ENCODE measurements around the gene FITM1.

The FITM1 gene

DNA sequence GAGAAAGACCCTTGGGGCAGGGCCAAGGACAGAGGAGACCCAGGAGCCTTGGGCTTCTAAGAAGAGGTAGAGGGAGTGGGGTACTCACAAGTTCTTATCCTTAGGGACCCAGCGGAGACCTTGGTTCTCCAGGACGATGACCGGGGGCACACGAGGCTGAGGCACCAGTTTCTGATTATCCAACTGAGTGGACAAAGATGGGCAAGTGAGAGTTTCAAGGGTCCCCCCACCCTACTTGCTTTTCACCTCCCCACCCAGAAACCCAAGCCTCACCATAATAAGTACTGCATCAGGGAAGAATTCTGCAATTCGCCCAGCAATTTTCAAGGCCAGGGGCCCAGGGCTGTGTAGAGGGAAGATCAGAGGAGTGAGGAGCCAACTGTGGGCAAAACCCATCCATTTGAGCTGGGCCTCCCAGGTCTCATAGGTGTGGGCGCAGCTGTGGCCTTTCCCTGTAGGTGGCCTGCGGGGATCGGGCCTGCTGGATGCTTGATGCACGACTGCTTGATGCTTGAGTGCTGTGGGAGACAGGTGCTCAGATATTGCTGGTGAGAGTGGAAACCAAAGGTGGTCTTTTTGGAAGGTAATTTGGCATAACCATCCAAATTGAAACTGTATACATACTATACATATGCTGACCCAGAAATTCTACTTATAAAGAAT, 8.9 kb downstream of the FITM1 start:
- DNase-seq (ENCODE audit: low spot score) = no peak

DNA sequence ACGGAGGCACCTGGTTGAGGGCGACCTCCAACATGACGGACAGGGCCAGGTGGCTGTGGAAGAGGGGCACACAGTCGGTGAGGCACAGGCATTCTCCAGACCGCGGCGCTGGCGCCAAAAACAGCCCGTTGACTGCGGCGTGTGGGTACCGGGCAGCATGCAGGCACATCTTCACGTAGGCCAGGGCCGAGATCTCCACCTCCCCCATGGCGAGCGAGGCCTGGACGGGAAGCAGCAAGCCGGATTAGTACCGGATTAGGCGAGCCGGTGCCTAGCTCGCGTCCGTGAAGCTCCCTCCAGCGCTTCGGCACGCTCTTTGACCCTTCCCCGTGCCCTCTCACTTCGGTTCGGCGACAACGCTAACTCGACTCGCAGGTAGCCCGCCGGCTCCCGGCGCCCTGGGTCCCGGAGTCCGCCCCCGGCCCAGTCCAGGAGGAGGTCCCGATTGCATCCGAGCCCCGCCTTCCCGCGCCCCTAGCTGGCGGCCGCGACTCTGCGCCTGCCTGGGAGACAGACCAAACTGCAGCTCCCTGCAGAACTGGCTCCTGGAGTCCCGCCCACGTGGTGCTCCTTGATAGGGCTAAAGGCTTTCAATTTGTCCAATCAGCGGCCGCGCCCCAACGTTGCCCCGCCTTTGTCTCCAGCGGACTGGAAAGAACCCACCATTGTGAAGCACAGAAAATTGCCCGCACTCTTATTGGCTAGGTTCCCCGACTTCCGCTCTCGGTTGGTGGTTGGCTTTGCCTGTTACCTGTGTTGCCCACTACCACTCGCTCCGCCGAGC, 10.8 kb downstream of the FITM1 start, which contains the start of gene EMC9:
Gene EMC9 (minus strand): TSS at position 495 of the 784 bp plus-strand sequence. CDS start 287 bp downstream, at position 208.
- peak; percentile 96 for DNase-seq (ENCODE audit: low spot score)

DNA sequence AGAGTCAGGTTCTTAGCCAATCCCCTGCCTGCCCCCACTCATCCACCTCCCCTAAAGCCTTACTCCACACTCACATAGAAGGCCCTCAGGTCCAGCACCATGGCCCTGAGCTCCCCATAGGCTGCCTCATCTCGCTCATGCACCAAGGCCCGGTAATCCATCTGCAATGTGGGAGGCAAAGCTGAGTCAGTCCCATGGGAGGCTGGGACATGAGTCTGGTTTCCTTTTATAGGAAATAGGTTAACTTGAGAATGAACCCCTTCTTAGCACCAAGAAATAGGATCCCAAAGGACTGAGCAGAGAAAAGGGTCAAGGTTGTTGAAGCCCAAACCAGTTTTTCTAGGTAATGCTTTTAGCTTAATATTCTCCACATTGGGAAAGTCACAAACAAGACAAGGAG, 13.1 kb downstream of the FITM1 start:
- DNase-seq (ENCODE audit: low spot score) = no peak

DNA sequence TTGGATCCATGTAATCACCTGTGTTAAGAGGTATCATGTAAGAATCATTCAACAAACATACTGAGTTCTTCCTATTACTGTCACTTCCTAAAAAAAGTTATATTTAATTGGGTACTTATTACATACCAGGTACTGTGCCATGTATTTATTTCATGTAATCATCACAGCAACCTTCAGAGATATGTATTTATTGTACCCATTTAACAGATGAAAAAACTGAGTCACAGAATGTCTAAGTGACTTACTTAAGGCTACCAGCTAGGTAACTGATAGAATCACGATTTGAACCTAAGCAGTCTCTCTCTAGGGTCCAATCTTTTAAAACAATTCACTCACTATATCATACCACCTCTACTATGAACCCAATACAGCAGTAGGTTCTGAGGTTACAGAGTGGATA, 14.0 kb downstream of the FITM1 start:
- no peak for DNase-seq (ENCODE audit: low spot score)

DNA sequence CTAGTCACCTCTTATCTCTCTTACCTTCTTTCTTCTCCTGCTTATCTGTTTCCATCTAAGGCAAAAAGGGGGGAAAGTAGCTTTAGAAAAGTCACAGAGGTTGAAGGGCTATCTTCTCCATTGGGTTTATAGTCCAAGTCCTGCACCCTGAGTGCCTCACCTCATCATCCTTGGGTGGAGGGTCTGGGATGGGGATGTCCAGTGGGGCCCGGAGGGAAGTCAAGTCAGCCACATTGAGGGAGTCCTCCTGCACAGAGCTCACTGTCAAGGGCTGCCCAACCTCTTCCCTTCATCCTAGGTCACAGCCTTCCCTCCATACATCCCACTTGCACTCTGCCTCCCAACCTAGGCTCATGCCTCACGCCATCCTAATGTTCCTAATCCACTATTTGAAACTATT, 14.8 kb downstream of the FITM1 start:
- no peak for DNase-seq (ENCODE audit: low spot score)

DNA sequence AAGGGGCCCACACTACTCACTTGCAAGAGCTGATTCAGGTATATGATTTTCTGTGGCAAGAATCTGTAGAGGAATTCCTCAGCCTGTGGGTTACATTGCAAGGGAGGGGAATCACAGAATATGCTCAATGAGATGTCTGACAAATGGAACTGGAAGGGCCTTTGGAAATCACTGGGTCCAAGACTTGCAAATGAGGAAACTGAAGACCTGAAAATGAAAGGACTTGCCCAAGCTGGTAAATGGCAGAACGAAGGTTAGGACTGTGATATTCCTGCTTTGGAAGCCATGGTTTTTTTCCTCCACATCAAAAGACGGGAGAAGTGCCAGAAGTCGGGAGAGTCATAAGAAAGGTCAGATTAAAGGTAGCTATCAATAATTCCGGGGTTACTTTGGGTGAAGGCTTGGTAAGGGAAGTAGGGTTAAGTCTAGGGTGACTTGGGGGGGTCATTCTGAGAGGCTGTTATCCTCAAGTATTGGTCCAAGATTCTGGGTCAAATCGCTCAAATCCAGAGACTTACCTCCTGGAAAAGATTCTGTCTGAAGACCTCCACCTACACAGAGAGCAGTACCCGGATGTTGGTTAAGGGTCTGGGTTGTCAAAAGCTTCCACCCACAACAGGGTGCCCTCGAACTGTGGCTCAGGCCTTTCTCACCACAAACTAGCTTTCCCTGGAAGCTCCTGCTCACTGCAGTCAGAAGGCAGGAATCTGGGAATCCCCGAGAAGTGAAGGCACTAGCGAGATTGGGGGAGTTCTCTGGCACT, 15.4 kb downstream of the FITM1 start:
- no peak for DNase-seq (ENCODE audit: low spot score)

DNA sequence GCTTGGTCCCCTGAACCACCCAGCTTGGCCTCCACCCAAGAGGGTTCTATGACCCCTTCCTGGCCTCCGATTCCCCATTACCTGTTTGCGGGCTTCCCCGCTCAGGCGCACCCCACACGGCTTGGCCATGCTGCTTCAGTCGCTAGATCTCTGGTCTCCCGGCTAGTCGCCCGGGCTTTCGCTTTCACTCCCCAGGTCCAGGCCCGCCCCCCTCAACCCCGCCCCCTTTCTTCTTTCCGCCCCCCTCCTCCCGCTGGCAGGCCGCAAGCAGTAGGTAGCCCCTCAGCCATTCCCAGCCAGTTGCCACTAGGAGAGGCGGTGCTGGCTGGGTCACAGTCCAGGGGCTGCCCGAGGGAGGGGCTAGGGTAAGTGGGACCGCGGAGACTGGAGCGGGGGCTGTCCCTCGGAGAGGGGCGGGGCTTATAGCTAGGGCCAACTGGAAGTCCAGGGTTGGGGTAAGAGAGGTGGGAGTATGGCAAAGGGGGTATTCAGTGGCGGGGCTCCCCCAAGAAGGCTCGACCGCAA, 16.1 kb downstream of the FITM1 start, which contains the start of gene PSME2:
Gene PSME2 (minus strand): TSS at position 158 of the 525 bp plus-strand sequence. CDS start 29 bp downstream, at position 129.
- DNase-seq (ENCODE audit: low spot score) = peak; percentile 94

DNA sequence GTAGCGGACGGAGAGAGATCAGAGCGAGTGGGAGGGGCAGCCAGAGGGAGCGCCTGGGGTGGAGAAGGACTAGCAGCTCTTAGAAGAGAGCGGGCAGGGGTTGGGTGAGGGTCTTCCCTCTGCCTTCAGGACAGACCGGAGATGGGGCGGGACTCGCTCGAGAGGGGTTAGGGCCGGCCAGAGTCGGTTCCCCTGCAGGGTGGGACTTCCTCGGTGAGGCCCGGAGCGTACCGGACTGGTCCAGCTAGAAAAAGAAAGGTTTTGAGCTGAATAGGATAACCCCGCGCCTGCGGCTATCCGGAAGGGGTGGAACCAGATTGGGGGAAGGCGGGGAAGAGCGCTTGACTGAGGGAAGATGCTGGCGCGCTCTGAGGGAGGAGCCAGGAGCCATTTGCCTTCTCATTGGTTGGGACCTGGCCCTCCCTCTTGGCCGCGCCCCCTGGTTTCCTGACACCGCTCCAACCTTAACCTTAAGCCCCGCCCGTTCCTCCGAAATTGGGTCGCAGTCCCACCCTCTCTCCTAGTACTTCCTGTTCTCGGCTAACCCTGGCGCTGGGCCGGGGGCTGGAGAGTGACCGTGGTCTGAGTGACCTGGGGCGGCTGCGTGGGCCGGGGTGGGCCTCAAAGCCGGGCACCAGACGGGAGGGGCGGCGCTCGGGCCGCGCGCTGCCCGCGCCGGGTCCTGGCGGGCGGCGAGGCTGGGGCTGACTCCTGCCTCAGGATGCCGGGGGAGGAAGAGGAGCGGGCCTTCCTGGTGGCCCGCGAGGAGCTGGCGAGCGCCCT, 16.7 kb downstream of the FITM1 start, which contains the start of gene RNF31:
Gene RNF31 (plus strand): TSS at position 521 of the 783 bp plus-strand sequence. CDS start 201 bp downstream, at position 722.
- peak; percentile 97 for DNase-seq (ENCODE audit: low spot score)

DNA sequence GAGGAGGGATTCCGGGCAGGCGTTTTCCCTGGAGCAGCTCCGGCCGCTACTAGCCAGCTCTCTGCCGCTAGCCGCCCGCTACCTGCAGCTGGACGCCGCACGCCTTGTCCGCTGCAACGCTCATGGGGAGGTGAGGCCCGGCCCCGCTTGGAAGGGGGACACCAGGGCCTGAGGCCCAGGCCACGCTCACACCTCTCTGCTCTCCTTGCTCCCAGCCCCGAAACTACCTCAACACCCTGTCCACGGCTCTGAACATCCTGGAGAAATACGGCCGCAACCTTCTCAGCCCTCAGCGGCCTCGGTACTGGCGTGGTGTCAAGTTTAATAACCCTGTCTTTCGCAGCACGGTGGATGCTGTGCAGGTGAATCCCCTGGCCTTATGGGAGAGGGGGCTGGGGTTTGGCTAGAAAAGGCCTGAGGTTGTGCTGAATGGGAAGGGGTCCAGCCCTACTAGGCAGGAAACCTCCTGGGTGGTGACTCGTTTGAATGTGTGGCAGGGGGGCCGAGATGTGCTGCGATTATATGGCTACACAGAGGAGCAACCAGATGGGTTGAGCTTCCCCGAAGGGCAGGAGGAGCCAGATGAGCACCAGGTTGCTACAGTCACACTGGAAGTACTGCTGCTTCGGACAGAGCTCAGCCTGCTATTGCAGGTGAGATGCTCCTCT, 17.4 kb downstream of the FITM1 start:
- no peak for DNase-seq (ENCODE audit: low spot score)

DNA sequence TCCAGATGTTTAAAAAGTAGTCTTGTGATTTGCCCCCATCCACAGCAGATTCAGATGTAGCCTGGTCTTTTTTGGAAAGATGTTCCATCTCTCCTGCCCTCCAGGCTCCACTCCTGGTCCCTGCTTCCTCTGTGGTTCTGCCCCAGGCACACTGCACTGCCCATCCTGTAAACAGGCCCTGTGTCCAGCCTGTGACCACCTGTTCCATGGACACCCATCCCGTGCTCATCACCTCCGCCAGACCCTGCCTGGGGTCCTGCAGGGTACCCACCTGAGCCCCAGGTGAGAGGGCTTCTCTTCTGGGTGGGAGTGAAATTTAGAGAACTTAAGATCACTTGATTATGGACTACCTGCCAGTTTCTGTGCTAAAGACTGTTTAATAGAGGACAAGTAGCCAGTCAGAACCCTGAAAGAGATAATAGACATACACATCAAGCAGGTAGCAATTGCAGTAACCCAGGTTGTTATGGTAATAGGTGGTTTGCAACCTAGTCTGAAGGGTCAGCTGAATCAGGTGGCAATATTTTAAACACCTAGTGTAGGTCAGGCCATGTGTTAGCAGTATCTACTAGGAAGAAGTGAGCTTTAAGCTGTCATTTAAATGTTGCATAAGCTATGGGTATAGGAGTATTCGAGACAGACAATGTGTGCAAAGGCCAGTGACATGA, 19.0 kb downstream of the FITM1 start:
- DNase-seq (ENCODE audit: low spot score) = no peak

DNA sequence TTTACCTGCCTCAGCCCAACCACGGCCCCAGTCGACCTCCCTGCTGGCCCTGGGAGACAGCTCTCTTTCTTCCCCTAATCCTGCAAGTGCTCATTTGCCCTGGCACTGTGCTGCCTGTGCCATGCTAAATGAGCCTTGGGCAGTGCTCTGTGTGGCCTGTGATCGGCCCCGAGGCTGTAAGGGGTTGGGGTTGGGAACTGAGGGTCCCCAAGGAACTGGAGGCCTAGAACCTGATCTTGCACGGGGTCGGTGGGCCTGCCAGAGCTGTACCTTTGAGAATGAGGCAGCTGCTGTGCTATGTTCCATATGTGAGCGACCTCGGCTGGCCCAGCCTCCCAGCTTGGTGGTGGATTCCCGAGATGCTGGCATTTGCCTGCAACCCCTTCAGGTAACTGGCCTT, 19.6 kb downstream of the FITM1 start:
- DNase-seq (ENCODE audit: low spot score) = no peak

DNA sequence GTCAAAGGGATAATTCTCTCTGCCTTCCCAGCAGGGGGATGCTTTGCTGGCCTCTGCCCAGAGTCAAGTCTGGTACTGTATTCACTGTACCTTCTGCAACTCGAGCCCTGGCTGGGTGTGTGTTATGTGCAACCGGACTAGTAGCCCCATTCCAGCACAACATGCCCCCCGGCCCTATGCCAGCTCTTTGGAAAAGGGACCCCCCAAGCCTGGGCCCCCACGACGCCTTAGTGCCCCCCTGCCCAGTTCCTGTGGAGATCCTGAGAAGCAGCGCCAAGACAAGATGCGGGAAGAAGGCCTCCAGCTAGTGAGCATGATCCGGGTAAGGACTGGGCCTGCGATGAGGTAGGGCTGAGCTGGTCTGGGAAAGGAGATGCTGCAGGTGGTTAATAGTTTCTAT, 20.1 kb downstream of the FITM1 start:
- no peak for DNase-seq (ENCODE audit: low spot score)

DNA sequence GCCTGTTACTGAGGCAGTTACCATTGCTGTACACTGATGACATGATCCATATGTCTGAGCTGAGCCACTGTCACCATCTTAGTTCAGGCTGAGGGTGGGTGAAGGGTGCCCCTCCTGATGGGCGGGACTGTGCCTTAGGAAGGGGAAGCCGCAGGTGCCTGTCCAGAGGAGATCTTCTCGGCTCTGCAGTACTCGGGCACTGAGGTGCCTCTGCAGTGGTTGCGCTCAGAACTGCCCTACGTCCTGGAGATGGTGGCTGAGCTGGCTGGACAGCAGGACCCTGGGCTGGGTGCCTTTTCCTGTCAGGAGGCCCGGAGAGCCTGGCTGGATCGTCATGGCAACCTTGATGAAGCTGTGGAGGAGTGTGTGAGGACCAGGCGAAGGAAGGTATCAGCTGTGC, 20.5 kb downstream of the FITM1 start:
- no peak for DNase-seq (ENCODE audit: low spot score)

DNA sequence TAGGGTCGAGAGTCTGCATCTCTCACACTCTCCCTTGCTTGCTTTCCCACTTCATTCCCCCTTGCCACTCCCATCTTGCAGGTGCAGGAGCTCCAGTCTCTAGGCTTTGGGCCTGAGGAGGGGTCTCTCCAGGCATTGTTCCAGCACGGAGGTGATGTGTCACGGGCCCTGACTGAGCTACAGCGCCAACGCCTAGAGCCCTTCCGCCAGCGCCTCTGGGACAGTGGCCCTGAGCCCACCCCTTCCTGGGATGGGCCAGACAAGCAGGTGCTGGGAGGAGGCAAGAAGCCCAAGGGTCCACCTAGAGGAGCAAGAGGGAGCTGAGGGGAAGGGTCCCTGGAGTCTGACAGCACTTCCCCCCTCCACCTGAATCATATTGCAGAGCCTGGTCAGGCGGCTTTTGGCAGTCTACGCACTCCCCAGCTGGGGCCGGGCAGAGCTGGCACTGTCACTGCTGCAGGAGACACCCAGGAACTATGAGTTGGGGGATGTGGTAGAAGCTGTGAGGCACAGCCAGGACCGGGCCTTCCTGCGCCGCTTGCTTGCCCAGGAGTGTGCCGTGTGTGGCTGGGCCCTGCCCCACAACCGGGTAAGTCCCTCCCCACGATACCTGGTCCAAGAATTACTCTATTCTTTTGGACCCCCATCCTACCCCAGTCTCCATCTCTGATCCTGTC, 21.1 kb downstream of the FITM1 start:
- no peak for DNase-seq (ENCODE audit: low spot score)

DNA sequence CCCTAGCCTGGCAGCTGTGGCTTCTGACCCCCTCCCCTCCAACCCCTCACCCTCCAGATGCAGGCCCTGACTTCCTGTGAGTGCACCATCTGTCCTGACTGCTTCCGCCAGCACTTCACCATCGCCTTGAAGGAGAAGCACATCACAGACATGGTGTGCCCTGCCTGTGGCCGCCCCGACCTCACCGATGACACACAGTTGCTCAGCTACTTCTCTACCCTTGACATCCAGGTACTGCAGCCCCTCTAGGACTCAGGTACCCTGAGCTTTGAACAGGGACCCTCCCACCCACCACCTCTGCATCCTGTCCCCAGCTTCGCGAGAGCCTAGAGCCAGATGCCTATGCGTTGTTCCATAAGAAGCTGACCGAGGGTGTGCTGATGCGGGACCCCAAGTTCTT, 24.6 kb downstream of the FITM1 start:
- no peak for DNase-seq (ENCODE audit: low spot score)

DNA sequence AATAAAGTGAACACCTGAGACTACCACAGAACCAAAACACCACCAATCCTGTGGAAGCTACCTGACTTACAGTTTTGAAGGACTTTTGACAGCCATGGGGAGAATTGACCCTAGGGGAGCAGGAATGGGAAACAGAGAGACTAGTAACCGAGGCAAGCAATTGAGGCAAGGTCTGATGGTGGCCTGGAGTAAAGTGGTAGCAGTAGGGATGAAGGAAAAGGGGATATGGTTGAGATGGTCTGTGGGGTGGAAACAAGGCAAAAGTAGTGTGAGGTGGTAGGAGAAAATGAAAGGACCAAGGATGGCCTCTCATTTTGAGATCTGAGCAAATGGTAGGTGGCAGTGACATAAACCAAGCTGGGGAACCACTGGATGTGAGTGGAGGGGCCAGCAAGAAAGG, 26.4 kb downstream of the FITM1 start:
- DNase-seq (ENCODE audit: low spot score) = no peak

DNA sequence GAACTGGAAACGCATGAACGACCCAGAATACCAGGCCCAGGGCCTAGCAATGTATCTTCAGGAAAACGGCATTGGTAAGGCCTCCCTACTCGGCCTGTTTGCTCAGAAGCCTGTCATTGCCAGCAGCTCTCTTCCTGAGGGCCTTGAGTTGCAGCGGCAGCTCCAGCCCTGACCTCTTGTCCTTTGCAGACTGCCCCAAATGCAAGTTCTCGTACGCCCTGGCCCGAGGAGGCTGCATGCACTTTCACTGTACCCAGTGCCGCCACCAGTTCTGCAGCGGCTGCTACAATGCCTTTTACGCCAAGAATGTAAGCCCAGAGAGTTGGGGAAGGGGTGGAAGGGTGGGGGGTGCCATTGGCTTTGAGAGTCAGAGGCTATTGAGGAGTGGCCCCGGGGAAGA, 26.9 kb downstream of the FITM1 start:
- no peak for DNase-seq (ENCODE audit: low spot score)

DNA sequence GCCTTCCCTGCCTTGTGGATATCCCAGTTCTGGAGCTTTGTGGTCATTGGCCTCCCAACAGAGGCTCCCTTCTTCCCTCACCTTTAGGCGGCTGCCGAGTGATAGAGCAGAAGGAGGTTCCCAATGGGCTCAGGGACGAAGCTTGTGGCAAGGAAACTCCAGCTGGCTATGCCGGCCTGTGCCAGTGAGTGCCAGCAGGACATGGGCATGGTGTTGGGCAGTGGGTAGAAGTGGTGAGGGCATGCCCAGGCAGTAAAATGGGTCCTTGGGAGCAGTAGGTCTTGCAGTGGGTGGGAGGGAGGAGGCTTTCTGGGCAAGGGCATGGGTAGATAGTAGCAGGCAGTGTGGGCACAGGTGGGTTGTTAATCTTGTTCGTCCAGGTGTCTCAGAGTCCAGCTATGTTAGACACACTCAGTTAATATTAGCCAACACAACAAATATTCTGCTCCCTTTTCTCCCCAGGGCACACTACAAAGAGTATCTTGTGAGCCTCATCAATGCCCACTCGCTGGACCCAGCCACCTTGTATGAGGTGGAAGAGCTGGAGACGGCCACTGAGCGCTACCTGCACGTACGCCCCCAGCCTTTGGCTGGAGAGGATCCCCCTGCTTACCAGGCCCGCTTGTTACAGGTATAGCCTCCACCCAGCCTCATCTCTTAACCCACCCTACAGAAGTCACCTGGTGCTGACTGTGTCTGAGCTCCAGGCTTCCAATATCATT, 29.5 kb downstream of the FITM1 start:
- no peak for DNase-seq (ENCODE audit: low spot score)

DNA sequence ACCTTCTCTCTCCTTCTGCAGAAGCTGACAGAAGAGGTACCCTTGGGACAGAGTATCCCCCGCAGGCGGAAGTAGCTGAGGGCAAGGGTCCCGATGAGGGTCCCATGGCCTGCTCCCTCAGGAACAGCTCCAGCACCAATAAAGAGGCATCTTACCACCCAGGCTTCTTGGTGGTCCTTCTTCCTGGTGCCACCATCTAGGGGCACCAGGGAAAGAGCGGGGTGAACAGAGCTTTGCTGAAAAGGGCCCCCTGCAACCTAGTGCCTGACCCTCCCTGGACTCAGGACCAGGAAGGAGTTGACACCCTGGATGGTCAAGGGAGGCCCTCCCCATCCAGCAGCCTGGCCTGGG, 30.0 kb downstream of the FITM1 start:
- no peak for DNase-seq (ENCODE audit: low spot score)
